GM23338 (cell line): ENCODE data around the gene SYT12. TPM values are rescaled to one million over a fixed set of nuclear protein-coding genes. Genes with fewer than 3 reads are reported as not detected.

Experiments used
- ATAC-seq: fragments of 200-7000 bp; cut with Tn5 transposase; 3 replicates; pipeline ENCODE4 v1.9.1; 2020
- DNase-seq: peaks from one replicate; pipeline ENCODE4 v3.0.0-alpha.2; 2015; ENCODE audit warnings: low spot score
- H2AFZ ChIP-seq: fragments of 200-600 bp; sonication (generic); 2 replicates; pipeline ENCODE4 v1.8.0; 2016; ENCODE audit warnings: antibody characterized with exemption, mild to moderate bottlenecking, moderate library complexity
- H3F3A ChIP-seq: fragments of 200-600 bp; sonication (generic); replicated peaks from 2 replicates; pipeline ENCODE4 v1.8.0; 2017; ENCODE audit warnings: antibody characterized with exemption, mixed run types, low read depth
- H3K27ac ChIP-seq: fragments of 200-600 bp; sonication (generic); 2 replicates; pipeline ENCODE4 v1.6.1; 2016; ENCODE audit warnings: low read depth
- H3K27me3 ChIP-seq: fragments of 200-600 bp; sonication (generic); 2 replicates; pipeline ENCODE4 v1.8.0; 2016; ENCODE audit warnings: mild to moderate bottlenecking, mixed run types, moderate library complexity; ENCODE audit not compliant: insufficient read depth
- H3K36me3 ChIP-seq: fragments of 200-600 bp; sonication (generic); 2 replicates; pipeline ENCODE4 v1.8.0; 2016; ENCODE audit warnings: mild to moderate bottlenecking; ENCODE audit not compliant: insufficient read depth
- H3K4me1 ChIP-seq: fragments of 200-600 bp; sonication (generic); 2 replicates; pipeline ENCODE4 v1.8.0; 2016; ENCODE audit warnings: mild to moderate bottlenecking, moderate library complexity; ENCODE audit not compliant: insufficient read depth
- H3K4me2 ChIP-seq: fragments of 200-600 bp; sonication (generic); 2 replicates; pipeline ENCODE4 v1.7.1; 2017; ENCODE audit warnings: mixed run types
- H3K4me3 ChIP-seq: fragments of 200-600 bp; sonication (generic); 2 replicates; pipeline ENCODE4 v1.6.1; 2016; ENCODE audit warnings: mixed run types
- H3K79me2 ChIP-seq: fragments of 200-600 bp; sonication (generic); replicated peaks from 2 replicates; pipeline ENCODE4 v1.8.0; 2017; ENCODE audit warnings: mild to moderate bottlenecking; ENCODE audit not compliant: insufficient read depth
- H3K9me2 ChIP-seq: fragments of 200-600 bp; sonication (generic); 2 replicates; pipeline ENCODE4 v1.8.0; 2017; ENCODE audit not compliant: insufficient read depth
- H4K20me1 ChIP-seq: fragments of 200-600 bp; sonication (generic); replicated peaks from 2 replicates; pipeline ENCODE4 v1.8.0; 2017; ENCODE audit warnings: mild to moderate bottlenecking; ENCODE audit not compliant: insufficient read depth
- H3K27ac Mint-ChIP-seq: 2 replicates; pipeline ENCODE4 v1.8.0; 2020; ENCODE audit warnings: inconsistent platforms, mild to moderate bottlenecking, moderate library complexity, mixed read lengths
- H3K27me3 Mint-ChIP-seq: 3 replicates; pipeline ENCODE4 v1.8.0; 2022; ENCODE audit warnings: low read depth, mild to moderate bottlenecking, moderate library complexity, mixed read lengths, inconsistent platforms; ENCODE audit not compliant: insufficient read depth, poor library complexity
- H3K36me3 Mint-ChIP-seq: 3 replicates; pipeline ENCODE4 v1.8.0; 2021; ENCODE audit warnings: low read depth, mild to moderate bottlenecking, inconsistent platforms, moderate library complexity, mixed read lengths
- H3K4me1 Mint-ChIP-seq: 3 replicates; pipeline ENCODE4 v1.8.0; 2020; ENCODE audit warnings: mild to moderate bottlenecking, inconsistent platforms, mixed read lengths
- H3K4me3 Mint-ChIP-seq: 3 replicates; pipeline ENCODE4 v1.8.0; 2021; ENCODE audit warnings: moderate library complexity, mild to moderate bottlenecking, inconsistent platforms, mixed read lengths
- H3K9me3 Mint-ChIP-seq: 3 replicates; pipeline ENCODE4 v1.8.0; 2020; ENCODE audit warnings: moderate library complexity, mild to moderate bottlenecking, inconsistent platforms, mixed read lengths
- CREB1 ChIP-seq: fragments of 250-450 bp; sonication (Bioruptor Pico); IDR thresholded peaks from 2 replicates; pipeline ENCODE4 v1.5.0; 2020; ENCODE audit warnings: low read depth, mild to moderate bottlenecking, moderate library complexity
- EZH2 ChIP-seq: fragments of 200-600 bp; sonication (generic); IDR thresholded peaks from one replicate; pipeline ENCODE4 v1.8.0; 2017; ENCODE audit warnings: antibody characterized with exemption, mild to moderate bottlenecking, low read depth; ENCODE audit not compliant: unreplicated experiment
- EZH2phosphoT487 ChIP-seq: fragments of 200-600 bp; sonication (generic); IDR thresholded peaks from one replicate; pipeline ENCODE4 v1.8.1; 2018; ENCODE audit warnings: antibody characterized with exemption; ENCODE audit not compliant: unreplicated experiment
- JUNB ChIP-seq: IDR thresholded peaks from one replicate; pipeline ENCODE4 v1.6.1; 2016; ENCODE audit warnings: antibody characterized with exemption; ENCODE audit not compliant: unreplicated experiment
- NANOG ChIP-seq: IDR thresholded peaks from 2 replicates; pipeline ENCODE4 v1.6.1; 2016; ENCODE audit warnings: antibody characterized with exemption, borderline replicate concordance
- POLR2AphosphoS5 ChIP-seq: IDR thresholded peaks from 2 replicates; pipeline ENCODE4 v1.6.1; 2016; ENCODE audit warnings: antibody characterized with exemption, low read depth
- STAT1 ChIP-seq: IDR thresholded peaks from one replicate; pipeline ENCODE4 v1.6.1; 2016; ENCODE audit warnings: antibody characterized with exemption; ENCODE audit not compliant: unreplicated experiment
- ZNF114 ChIP-seq: fragments of 250-450 bp; sonication (Bioruptor Pico); IDR thresholded peaks from 2 replicates; pipeline ENCODE4 v1.5.0; 2020; ENCODE audit warnings: mild to moderate bottlenecking, moderate library complexity
- ZNF331 ChIP-seq: fragments of 250-450 bp; sonication (Bioruptor Pico); IDR thresholded peaks from 2 replicates; pipeline ENCODE4 v1.5.0; 2020; ENCODE audit warnings: low read depth, mild to moderate bottlenecking, moderate library complexity
- polyA plus RNA-seq: library from polyadenylated mRNA; unstranded; fragments of >200 nt; fragmentation: Nextera tagmentation; extraction: Ambion mirVana; gene quantifications from 2 replicates; pipeline ENCODE4 v1.2.1, GENCODE V29; 2016
- total RNA-seq: library from RNA; depleted of rRNA; stranded (reverse); fragments of >200 nt; shearing (Covaris generic); gene quantifications from 2 replicates; pipeline ENCODE4 v1.2.3, GENCODE V29; 2014
- TF ChIP-seq, protein P1 (sequence below): IDR thresholded peaks from 2 replicates; pipeline ENCODE4 v1.6.1; 2016; ENCODE audit warnings: antibody characterized with exemption
- TF ChIP-seq, protein P2 (sequence below): IDR thresholded peaks from one replicate; pipeline ENCODE4 v1.6.1; 2018; ENCODE audit warnings: antibody characterized with exemption; ENCODE audit not compliant: unreplicated experiment
- TF ChIP-seq, protein P3 (sequence below): fragments of 250-450 bp; sonication (Bioruptor Pico); IDR thresholded peaks from 2 replicates; pipeline ENCODE4 v1.5.0; 2020; ENCODE audit warnings: mild to moderate bottlenecking, moderate library complexity

Gene SYT12
- total and polyA plus RNA-seq, 2 experiments from 2014 or later, result 0.92 to 2.5 TPM

DNA sequence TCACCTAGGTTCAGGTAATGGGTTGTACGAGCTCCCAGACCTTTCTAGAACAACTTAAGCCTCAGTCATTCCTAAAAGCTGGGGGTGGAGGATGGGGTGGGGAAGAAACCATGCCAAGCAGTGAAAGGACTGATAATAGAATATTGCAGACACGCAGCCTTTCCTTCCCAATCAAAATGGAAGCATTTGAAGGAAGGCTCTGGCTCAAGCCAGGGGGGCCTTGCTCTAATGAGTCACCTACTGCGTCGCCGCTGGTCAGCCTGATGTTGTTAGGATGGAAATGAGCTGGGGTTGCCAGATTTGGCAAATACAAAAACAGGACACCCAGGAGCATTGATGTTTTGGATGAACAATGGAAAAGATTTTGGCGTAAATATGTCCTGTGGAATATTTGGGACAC, 6.2 kb downstream of the SYT12 start (continued):
- TF ChIP-seq, protein P1, sequence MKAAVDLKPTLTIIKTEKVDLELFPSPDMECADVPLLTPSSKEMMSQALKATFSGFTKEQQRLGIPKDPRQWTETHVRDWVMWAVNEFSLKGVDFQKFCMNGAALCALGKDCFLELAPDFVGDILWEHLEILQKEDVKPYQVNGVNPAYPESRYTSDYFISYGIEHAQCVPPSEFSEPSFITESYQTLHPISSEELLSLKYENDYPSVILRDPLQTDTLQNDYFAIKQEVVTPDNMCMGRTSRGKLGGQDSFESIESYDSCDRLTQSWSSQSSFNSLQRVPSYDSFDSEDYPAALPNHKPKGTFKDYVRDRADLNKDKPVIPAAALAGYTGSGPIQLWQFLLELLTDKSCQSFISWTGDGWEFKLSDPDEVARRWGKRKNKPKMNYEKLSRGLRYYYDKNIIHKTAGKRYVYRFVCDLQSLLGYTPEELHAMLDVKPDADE, result no peak
- no peak for TF ChIP-seq POLR2AphosphoS5
- TF ChIP-seq EZH2, result no peak
- no peak for TF ChIP-seq ZNF114 (CRISPR knock-in tag)

DNA sequence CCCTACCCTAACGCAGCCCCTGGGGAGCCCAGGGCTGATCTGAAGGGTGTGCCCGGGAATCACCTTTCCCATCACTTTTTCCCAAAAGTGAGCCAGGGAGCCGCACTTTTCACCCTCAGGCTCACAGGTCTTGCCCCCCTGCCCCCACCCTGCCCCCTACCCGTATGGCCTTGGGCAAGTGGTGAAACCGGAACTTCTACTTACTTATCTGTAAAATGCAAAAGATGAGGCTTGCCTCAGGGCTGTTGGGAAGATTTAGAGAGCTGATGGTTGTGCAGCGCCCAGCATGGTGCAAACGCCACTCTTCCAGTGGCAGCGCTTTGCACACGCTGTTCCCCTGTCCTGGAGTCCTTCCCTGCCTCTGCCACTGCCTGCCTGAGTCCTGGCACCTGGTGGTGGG, 8.0 kb downstream of the SYT12 start:
- H3K27me3 Mint-ChIP-seq, result peaks cover 18% of the 10 kb centered on the region
- H3K79me2 ChIP-seq, result no peaks in the 10 kb centered on the region
- no peaks in the 10 kb centered on the region for H3K9me2 ChIP-seq
- H3K4me3 ChIP-seq, result no peak overlapping the region
- H3K27me3 ChIP-seq, result no peaks in the 10 kb centered on the region
- 0 out of 2 replicates have a peak, but pooled peaks cover 6% of the 10 kb centered on the region for H3F3A ChIP-seq
- no peak overlapping the region for H3K4me2 ChIP-seq
- H2AFZ ChIP-seq, result no peak overlapping the region
- DNase-seq (no peak), ATAC-seq (no peak; the same call in 2 of the 3 replicates)
- H3K4me1 ChIP-seq, result peaks cover 15% of the 10 kb centered on the region; the same call in 1 of the 2 replicates
- peaks cover 22% of the 10 kb centered on the region for H3K4me1 Mint-ChIP-seq
- H3K27ac Mint-ChIP-seq, result no peak overlapping the region
- H4K20me1 ChIP-seq, result no peaks in the 10 kb centered on the region
- no peaks in the 10 kb centered on the region for H3K36me3 Mint-ChIP-seq
- H3K36me3 ChIP-seq, result no peaks in the 10 kb centered on the region
- H3K9me3 Mint-ChIP-seq, result no peaks in the 10 kb centered on the region
- H3K27ac ChIP-seq, result no peak overlapping the region
- no peak overlapping the region for H3K4me3 Mint-ChIP-seq
- TF ChIP-seq STAT1, result no peak
- no peak for TF ChIP-seq CREB1
- TF ChIP-seq POLR2AphosphoS5, result no peak
- TF ChIP-seq, protein P1, result no peak
- no peak for TF ChIP-seq JUNB
- TF ChIP-seq ZNF114 (CRISPR knock-in tag), result no peak
- TF ChIP-seq, protein P2, sequence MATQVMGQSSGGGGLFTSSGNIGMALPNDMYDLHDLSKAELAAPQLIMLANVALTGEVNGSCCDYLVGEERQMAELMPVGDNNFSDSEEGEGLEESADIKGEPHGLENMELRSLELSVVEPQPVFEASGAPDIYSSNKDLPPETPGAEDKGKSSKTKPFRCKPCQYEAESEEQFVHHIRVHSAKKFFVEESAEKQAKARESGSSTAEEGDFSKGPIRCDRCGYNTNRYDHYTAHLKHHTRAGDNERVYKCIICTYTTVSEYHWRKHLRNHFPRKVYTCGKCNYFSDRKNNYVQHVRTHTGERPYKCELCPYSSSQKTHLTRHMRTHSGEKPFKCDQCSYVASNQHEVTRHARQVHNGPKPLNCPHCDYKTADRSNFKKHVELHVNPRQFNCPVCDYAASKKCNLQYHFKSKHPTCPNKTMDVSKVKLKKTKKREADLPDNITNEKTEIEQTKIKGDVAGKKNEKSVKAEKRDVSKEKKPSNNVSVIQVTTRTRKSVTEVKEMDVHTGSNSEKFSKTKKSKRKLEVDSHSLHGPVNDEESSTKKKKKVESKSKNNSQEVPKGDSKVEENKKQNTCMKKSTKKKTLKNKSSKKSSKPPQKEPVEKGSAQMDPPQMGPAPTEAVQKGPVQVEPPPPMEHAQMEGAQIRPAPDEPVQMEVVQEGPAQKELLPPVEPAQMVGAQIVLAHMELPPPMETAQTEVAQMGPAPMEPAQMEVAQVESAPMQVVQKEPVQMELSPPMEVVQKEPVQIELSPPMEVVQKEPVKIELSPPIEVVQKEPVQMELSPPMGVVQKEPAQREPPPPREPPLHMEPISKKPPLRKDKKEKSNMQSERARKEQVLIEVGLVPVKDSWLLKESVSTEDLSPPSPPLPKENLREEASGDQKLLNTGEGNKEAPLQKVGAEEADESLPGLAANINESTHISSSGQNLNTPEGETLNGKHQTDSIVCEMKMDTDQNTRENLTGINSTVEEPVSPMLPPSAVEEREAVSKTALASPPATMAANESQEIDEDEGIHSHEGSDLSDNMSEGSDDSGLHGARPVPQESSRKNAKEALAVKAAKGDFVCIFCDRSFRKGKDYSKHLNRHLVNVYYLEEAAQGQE, result no peak
- TF ChIP-seq, protein P3, sequence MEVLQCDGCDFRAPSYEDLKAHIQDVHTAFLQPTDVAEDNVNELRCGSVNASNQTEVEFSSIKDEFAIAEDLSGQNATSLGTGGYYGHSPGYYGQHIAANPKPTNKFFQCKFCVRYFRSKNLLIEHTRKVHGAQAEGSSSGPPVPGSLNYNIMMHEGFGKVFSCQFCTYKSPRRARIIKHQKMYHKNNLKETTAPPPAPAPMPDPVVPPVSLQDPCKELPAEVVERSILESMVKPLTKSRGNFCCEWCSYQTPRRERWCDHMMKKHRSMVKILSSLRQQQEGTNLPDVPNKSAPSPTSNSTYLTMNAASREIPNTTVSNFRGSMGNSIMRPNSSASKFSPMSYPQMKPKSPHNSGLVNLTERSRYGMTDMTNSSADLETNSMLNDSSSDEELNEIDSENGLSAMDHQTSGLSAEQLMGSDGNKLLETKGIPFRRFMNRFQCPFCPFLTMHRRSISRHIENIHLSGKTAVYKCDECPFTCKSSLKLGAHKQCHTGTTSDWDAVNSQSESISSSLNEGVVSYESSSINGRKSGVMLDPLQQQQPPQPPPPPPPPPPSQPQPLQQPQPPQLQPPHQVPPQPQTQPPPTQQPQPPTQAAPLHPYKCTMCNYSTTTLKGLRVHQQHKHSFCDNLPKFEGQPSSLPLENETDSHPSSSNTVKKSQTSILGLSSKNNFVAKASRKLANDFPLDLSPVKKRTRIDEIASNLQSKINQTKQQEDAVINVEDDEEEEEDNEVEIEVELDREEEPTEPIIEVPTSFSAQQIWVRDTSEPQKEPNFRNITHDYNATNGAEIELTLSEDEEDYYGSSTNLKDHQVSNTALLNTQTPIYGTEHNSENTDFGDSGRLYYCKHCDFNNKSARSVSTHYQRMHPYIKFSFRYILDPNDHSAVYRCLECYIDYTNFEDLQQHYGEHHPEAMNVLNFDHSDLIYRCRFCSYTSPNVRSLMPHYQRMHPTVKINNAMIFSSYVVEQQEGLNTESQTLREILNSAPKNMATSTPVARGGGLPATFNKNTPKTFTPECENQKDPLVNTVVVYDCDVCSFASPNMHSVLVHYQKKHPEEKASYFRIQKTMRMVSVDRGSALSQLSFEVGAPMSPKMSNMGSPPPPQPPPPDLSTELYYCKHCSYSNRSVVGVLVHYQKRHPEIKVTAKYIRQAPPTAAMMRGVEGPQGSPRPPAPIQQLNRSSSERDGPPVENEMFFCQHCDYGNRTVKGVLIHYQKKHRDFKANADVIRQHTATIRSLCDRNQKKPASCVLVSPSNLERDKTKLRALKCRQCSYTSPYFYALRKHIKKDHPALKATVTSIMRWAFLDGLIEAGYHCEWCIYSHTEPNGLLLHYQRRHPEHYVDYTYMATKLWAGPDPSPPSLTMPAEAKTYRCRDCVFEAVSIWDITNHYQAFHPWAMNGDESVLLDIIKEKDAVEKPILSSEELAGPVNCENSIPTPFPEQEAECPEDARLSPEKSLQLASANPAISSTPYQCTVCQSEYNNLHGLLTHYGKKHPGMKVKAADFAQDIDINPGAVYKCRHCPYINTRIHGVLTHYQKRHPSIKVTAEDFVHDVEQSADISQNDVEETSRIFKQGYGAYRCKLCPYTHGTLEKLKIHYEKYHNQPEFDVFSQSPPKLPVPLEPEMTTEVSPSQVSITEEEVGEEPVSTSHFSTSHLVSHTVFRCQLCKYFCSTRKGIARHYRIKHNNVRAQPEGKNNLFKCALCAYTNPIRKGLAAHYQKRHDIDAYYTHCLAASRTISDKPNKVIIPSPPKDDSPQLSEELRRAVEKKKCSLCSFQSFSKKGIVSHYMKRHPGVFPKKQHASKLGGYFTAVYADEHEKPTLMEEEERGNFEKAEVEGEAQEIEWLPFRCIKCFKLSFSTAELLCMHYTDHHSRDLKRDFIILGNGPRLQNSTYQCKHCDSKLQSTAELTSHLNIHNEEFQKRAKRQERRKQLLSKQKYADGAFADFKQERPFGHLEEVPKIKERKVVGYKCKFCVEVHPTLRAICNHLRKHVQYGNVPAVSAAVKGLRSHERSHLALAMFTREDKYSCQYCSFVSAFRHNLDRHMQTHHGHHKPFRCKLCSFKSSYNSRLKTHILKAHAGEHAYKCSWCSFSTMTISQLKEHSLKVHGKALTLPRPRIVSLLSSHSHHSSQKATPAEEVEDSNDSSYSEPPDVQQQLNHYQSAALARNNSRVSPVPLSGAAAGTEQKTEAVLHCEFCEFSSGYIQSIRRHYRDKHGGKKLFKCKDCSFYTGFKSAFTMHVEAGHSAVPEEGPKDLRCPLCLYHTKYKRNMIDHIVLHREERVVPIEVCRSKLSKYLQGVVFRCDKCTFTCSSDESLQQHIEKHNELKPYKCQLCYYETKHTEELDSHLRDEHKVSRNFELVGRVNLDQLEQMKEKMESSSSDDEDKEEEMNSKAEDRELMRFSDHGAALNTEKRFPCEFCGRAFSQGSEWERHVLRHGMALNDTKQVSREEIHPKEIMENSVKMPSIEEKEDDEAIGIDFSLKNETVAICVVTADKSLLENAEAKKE (CRISPR knock-in tag), result no peak
- no peak for TF ChIP-seq EZH2
- TF ChIP-seq ZNF331 (CRISPR knock-in tag), result no peak
- TF ChIP-seq NANOG, result no peak
- no peak for TF ChIP-seq EZH2phosphoT487
